ENCODE data around the gene KDELR3. TPM values are rescaled to one million over a fixed set of nuclear protein-coding genes. Genes with fewer than 3 reads are reported as not detected.

Gene KDELR3
- polyA plus RNA-seq, 3 donors: not detected

GRCh38 chr22:38506118-38506962 lies 38.4 kb downstream of the KDELR3 start, which contains the start of gene DDX17:
TSS of gene DDX17 (minus strand) at chr22:38506311.
- peaks cover 49% of the 10 kb centered on the region for H3K79me2 ChIP-seq (ENCODE audit: insufficient read depth, low read length)
- H3K9me3 ChIP-seq (replicated peaks in 1 of 2; ENCODE audit: control insufficient read depth in 1 of 2, insufficient read depth in 1 of 2, low read length in 2 of 2): no peaks in the 10 kb centered on the region
- H3K9ac ChIP-seq (ENCODE audit: insufficient read depth, low read length, poor library complexity, severe bottlenecking): peak within 1 kb of the TSS; percentile 100
- H3K4me1 Mint-ChIP-seq: peaks cover 40% of the 10 kb centered on the region
- DNase-seq: peak; percentile 98 to 99 (median 99)
- H3K4me1 ChIP-seq (ENCODE audit: control insufficient read depth in 1 of 2, insufficient read depth in 2 of 2, low read length in 2 of 2): peaks cover 31 to 46% of the 10 kb centered on the region in 2 donors
- H3K27me3 ChIP-seq (ENCODE audit: control insufficient read depth in 2 of 2, insufficient read depth in 2 of 2, low read length in 2 of 2): peaks cover 0 to 6% of the 10 kb centered on the region in 2 donors
- H3K4me2 ChIP-seq (replicated peaks; ENCODE audit: extremely low read depth, low read length, poor library complexity, severe bottlenecking): peak within 1 kb of the TSS; percentile 82
- peak within 1 kb of the TSS; percentile 91 for H2AFZ ChIP-seq (ENCODE audit: insufficient read depth, low read depth, low read length, poor library complexity, severe bottlenecking)
- peaks cover 11 to 24% of the 10 kb centered on the region in 2 donors for H3K36me3 ChIP-seq (replicated peaks in 1 of 2; ENCODE audit: control insufficient read depth in 1 of 2, insufficient read depth in 2 of 2, low read length in 2 of 2)
- peaks cover 29% of the 10 kb centered on the region for H4K20me1 ChIP-seq (ENCODE audit: insufficient read depth, low read length)
- under 1% methylated on average over 80 of the region's 83 CpGs for WGBS (ENCODE audit: insufficient coverage)
- peaks cover 21 to 32% of the 10 kb centered on the region in 2 donors for H3K36me3 Mint-ChIP-seq
- no peak for TF ChIP-seq CTCF (IDR thresholded peaks at IDR 0.05)
- H3K9me3 Mint-ChIP-seq: peaks cover 0 to 3% (median 0%) of the 10 kb centered on the region in 7 donors
- peak within 1 kb of the TSS; percentile 93 to 98 for H3K4me3 Mint-ChIP-seq
- H3K27ac ChIP-seq (ENCODE audit: low read depth in 1 of 2, low read length in 2 of 2): peak within 1 kb of the TSS; percentile 98 to 99
- intact Hi-C loops (cut with micrococcal nuclease): loop anchor here in 1 of 2 donors (5.0 kb wide), 1 partner anchor 41 kb away; no protein-coding TSS in a partner anchor
- H3K4me3 ChIP-seq (replicated peaks in 1 of 3; ENCODE audit: low read depth in 2 of 3, low read length in 3 of 3): peak within 1 kb of the TSS; percentile 84 to 95 (median 94)
- peak within 1 kb of the TSS; percentile 99 to 100 (median 100) for H3K27ac Mint-ChIP-seq
- H3K27me3 Mint-ChIP-seq (ENCODE audit: low read depth in 3 of 3): peaks cover 8 to 11% (median 9%) of the 10 kb centered on the region in 3 donors

GRCh38 chr22:38510416-38510970 lies 42.6 kb downstream of the KDELR3 start:
- no peak overlapping the region for H2AFZ ChIP-seq (ENCODE audit: insufficient read depth, low read depth, low read length, poor library complexity, severe bottlenecking)
- no peak overlapping the region for H3K4me2 ChIP-seq (replicated peaks; ENCODE audit: extremely low read depth, low read length, poor library complexity, severe bottlenecking)
- no peaks in the 10 kb centered on the region for H3K36me3 ChIP-seq (replicated peaks in 1 of 2; ENCODE audit: control insufficient read depth in 1 of 2, insufficient read depth in 2 of 2, low read length in 2 of 2)
- H4K20me1 ChIP-seq (ENCODE audit: insufficient read depth, low read length): no peaks in the 10 kb centered on the region
- peaks cover 2 to 16% of the 10 kb centered on the region in 2 donors for H3K27me3 ChIP-seq (ENCODE audit: control insufficient read depth in 2 of 2, insufficient read depth in 2 of 2, low read length in 2 of 2)
- intact Hi-C loops (cut with micrococcal nuclease): loop anchor here (5.0 kb wide), 2 partner anchors 37 to 57 kb away; no protein-coding TSS in a partner anchor
- no peak overlapping the region for H3K27ac Mint-ChIP-seq
- H3K27me3 Mint-ChIP-seq (ENCODE audit: low read depth in 3 of 3): peaks cover 19 to 36% (median 24%) of the 10 kb centered on the region in 3 donors
- no peak for TF ChIP-seq CTCF (IDR thresholded peaks at IDR 0.05)
- H3K36me3 Mint-ChIP-seq: peaks cover 0 to 3% of the 10 kb centered on the region in 2 donors
- peaks cover 11 to 19% of the 10 kb centered on the region in 2 donors for H3K4me1 ChIP-seq (ENCODE audit: control insufficient read depth in 1 of 2, insufficient read depth in 2 of 2, low read length in 2 of 2)
- H3K4me1 Mint-ChIP-seq: peaks cover 15% of the 10 kb centered on the region
- H3K9ac ChIP-seq (ENCODE audit: insufficient read depth, low read length, poor library complexity, severe bottlenecking): no peak overlapping the region
- H3K9me3 Mint-ChIP-seq: peaks cover 0 to 3% (median 0%) of the 10 kb centered on the region in 7 donors
- no peak for DNase-seq
- H3K4me3 Mint-ChIP-seq: peak overlapping the region in 1 of 2 donors; percentile 53
- H3K4me3 ChIP-seq (replicated peaks in 1 of 3; ENCODE audit: low read depth in 2 of 3, low read length in 3 of 3): no peak overlapping the region
- H3K27ac ChIP-seq (ENCODE audit: low read depth in 1 of 2, low read length in 2 of 2): no peak overlapping the region
- peaks cover 8% of the 10 kb centered on the region for H3K79me2 ChIP-seq (ENCODE audit: insufficient read depth, low read length)
- 0% methylated on average over 1 of the region's 5 CpGs for WGBS (ENCODE audit: insufficient coverage)
- H3K9me3 ChIP-seq (replicated peaks in 1 of 2; ENCODE audit: control insufficient read depth in 1 of 2, insufficient read depth in 1 of 2, low read length in 2 of 2): no peaks in the 10 kb centered on the region
